OCI-LY1 (cell line): ENCODE results near the gene NAV2.

Experiments used
- H2AFZ ChIP-seq: fragments of 200-600 bp; sonication (generic), shearing (Covaris generic); 2 replicates; pipeline ENCODE4 v1.6.0; 2014; ENCODE audit warnings: antibody characterized with exemption, mild to moderate bottlenecking, low read length
- H3F3A ChIP-seq: fragments of 200-600 bp; sonication (generic), shearing (Covaris generic); 2 replicates; pipeline ENCODE4 v1.6.0; 2014; ENCODE audit warnings: mild to moderate bottlenecking, antibody characterized with exemption, low read length, moderate library complexity; ENCODE audit not compliant: insufficient read depth
- H3K27ac ChIP-seq: fragments of 200-600 bp; sonication (generic); 2 replicates; pipeline ENCODE4 v1.5.1; 2014; ENCODE audit warnings: low read length, mixed run types, mild to moderate bottlenecking, low read depth; ENCODE audit not compliant: poor library complexity, severe bottlenecking
- H3K27me3 ChIP-seq: fragments of 200-600 bp; sonication (generic); 2 replicates; pipeline ENCODE4 v1.6.0; 2014; ENCODE audit warnings: antibody characterized with exemption, mild to moderate bottlenecking, low read length, moderate library complexity; ENCODE audit not compliant: insufficient read depth
- H3K36me3 ChIP-seq: fragments of 200-600 bp; sonication (generic); 2 replicates; pipeline ENCODE4 v1.6.1; 2014; ENCODE audit warnings: mild to moderate bottlenecking, antibody characterized with exemption, low read length, moderate library complexity, mixed read lengths; ENCODE audit not compliant: insufficient read depth
- H3K4me1 ChIP-seq: fragments of 200-600 bp; sonication (generic); 2 replicates; pipeline ENCODE4 v1.5.1; 2014; ENCODE audit warnings: mild to moderate bottlenecking, low read length, moderate library complexity; ENCODE audit not compliant: insufficient read depth, severe bottlenecking
- H3K4me2 ChIP-seq: fragments of 200-600 bp; sonication (generic), shearing (Covaris generic); 2 replicates; pipeline ENCODE4 v1.6.1; 2014; ENCODE audit warnings: low read length
- H3K4me3 ChIP-seq: fragments of 200-600 bp; sonication (generic); 2 replicates; pipeline ENCODE4 v1.5.1; 2014; ENCODE audit warnings: low read length, low read depth, mild to moderate bottlenecking, mixed read lengths; ENCODE audit not compliant: poor library complexity, severe bottlenecking
- H3K79me2 ChIP-seq: fragments of 200-600 bp; shearing (Covaris generic); 2 replicates; pipeline ENCODE4 v1.6.1; 2016; ENCODE audit warnings: mixed run types, low read length, mixed read lengths; ENCODE audit not compliant: insufficient read depth
- H3K9ac ChIP-seq: fragments of 200-600 bp; sonication (generic), shearing (Covaris generic); 2 replicates; pipeline ENCODE4 v1.6.1; 2014; ENCODE audit warnings: mild to moderate bottlenecking, low read length, mixed read lengths
- H3K9me2 ChIP-seq: fragments of 200-600 bp; sonication (generic), shearing (Covaris generic); 2 replicates; pipeline ENCODE4 v1.6.1; 2014; ENCODE audit warnings: low read depth, mild to moderate bottlenecking, low read length, mixed read lengths
- H3K9me3 ChIP-seq: fragments of 200-600 bp; shearing (Covaris generic); 2 replicates; pipeline ENCODE4 v1.6.1; 2014; ENCODE audit warnings: low read length, mixed read lengths
- H4K20me1 ChIP-seq: fragments of 200-600 bp; sonication (generic), shearing (Covaris generic); 2 replicates; pipeline ENCODE4 v1.6.0; 2016; ENCODE audit warnings: mild to moderate bottlenecking, low read length; ENCODE audit not compliant: insufficient read depth
- EZH2 ChIP-seq: fragments of 200-600 bp; sonication (generic), shearing (Covaris generic); IDR thresholded peaks from 2 replicates; pipeline ENCODE4 v1.8.0; 2017; ENCODE audit warnings: borderline replicate concordance, mixed run types, mild to moderate bottlenecking, antibody characterized with exemption, low read length, moderate library complexity, mixed read lengths
- TF ChIP-seq, protein P1 (sequence below): fragments of 200-600 bp; sonication (generic), shearing (Covaris generic); IDR thresholded peaks from 2 replicates; pipeline ENCODE4 v1.5.1; 2017; ENCODE audit warnings: mild to moderate bottlenecking, antibody characterized with exemption, low read length, moderate library complexity, mixed read lengths

The NAV2 gene

DNA sequence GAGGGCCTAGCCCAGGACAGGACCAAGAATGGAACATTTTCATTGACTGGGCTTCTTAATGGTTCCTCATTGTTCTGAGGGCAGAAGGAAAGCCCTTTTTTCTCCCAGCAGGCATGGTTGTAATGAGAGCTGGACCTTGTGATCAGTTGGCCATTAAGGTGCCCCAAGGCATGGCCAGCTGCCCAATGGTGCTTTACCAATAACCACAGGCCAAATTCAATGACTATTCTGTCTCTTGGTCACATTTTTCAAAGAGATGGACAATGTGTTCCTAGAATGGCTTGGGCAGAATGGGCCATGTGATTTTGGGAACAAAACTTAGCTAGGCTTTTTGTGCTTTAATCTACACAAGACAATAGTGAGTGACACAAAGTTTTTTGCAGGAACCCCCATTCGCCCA, 7.3 kb downstream of the NAV2 start:
- Histone ChIP-seq H3K4me1 (no peaks in the 10 kb centered on the region), H3K27ac (no peak overlapping the region), H3K9me2 (no peaks in the 10 kb centered on the region), H3K4me3 (no peak overlapping the region), H3K9me3 (no peaks in the 10 kb centered on the region), H3K4me2 (no peak overlapping the region), H4K20me1 (no peaks in the 10 kb centered on the region), H3K36me3 (no peaks in the 10 kb centered on the region), H3K79me2 (no peaks in the 10 kb centered on the region), H2AFZ (no peak overlapping the region), H3F3A (no peaks in the 10 kb centered on the region), H3K27me3 (no peaks in the 10 kb centered on the region), H3K9ac (no peak overlapping the region)
- TF ChIP-seq EZH2 = no peak

DNA sequence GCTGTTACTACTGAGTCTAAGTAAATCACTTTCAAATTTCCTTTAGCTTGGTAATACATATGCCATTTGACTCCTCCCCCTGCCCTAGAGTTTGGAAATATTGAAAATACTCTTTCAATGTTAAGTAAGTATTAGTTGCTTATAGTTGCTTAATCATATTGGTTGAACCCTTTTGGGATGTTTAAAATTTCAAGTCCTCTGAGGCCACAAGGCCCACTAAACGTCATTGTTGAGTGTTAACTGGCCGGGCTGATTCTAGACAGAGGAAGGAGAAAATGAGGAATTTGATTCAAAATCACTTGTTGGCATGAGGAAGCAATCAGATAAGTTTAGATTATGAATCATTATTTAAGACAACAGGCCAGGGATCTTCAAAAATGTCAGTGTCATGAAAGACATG, 8.5 kb downstream of the NAV2 start:
- no peak for TF ChIP-seq EZH2
- TF ChIP-seq, protein P1, sequence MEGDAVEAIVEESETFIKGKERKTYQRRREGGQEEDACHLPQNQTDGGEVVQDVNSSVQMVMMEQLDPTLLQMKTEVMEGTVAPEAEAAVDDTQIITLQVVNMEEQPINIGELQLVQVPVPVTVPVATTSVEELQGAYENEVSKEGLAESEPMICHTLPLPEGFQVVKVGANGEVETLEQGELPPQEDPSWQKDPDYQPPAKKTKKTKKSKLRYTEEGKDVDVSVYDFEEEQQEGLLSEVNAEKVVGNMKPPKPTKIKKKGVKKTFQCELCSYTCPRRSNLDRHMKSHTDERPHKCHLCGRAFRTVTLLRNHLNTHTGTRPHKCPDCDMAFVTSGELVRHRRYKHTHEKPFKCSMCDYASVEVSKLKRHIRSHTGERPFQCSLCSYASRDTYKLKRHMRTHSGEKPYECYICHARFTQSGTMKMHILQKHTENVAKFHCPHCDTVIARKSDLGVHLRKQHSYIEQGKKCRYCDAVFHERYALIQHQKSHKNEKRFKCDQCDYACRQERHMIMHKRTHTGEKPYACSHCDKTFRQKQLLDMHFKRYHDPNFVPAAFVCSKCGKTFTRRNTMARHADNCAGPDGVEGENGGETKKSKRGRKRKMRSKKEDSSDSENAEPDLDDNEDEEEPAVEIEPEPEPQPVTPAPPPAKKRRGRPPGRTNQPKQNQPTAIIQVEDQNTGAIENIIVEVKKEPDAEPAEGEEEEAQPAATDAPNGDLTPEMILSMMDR = no peak
- H3K27me3 ChIP-seq = no peaks in the 10 kb centered on the region
- no peak overlapping the region for H3K27ac ChIP-seq
- H3K79me2 ChIP-seq = no peaks in the 10 kb centered on the region
- H3K9ac ChIP-seq = no peak overlapping the region
- no peaks in the 10 kb centered on the region for H3K9me2 ChIP-seq
- H3K36me3 ChIP-seq = no peaks in the 10 kb centered on the region
- no peak overlapping the region for H3K4me2 ChIP-seq
- no peaks in the 10 kb centered on the region for H3K4me1 ChIP-seq
- H3K4me3 ChIP-seq = no peak overlapping the region
- no peaks in the 10 kb centered on the region for H3K9me3 ChIP-seq
- no peak overlapping the region for H2AFZ ChIP-seq
- no peaks in the 10 kb centered on the region for H4K20me1 ChIP-seq
- no peaks in the 10 kb centered on the region for H3F3A ChIP-seq

GRCh38 chr11:19722702-19723101, 10.1 kb downstream of the NAV2 start:
- Histone ChIP-seq H3K79me2 (no peaks in the 10 kb centered on the region), H3K4me2 (no peak overlapping the region)

More at GRCh38 chr11:19722702-19723101, 10.1 kb downstream of the NAV2 start:
- no peaks in the 10 kb centered on the region for H3K4me1 ChIP-seq
- TF ChIP-seq, protein P1 = no peak
- no peak for TF ChIP-seq EZH2
- no peaks in the 10 kb centered on the region for H4K20me1 ChIP-seq
- no peaks in the 10 kb centered on the region for H3K36me3 ChIP-seq
- H3F3A ChIP-seq = no peaks in the 10 kb centered on the region
- H3K4me3 ChIP-seq = no peak overlapping the region
- no peaks in the 10 kb centered on the region for H3K9me3 ChIP-seq
- no peak overlapping the region for H3K9ac ChIP-seq
- H3K27me3 ChIP-seq = no peaks in the 10 kb centered on the region
- no peak overlapping the region for H2AFZ ChIP-seq
- no peak overlapping the region for H3K27ac ChIP-seq
- no peaks in the 10 kb centered on the region for H3K9me2 ChIP-seq
